Neural progenitor cell (in vitro differentiated cells): Measurements from ENCODE around the gene FRG2C. TPM values are rescaled to one million over a fixed set of nuclear protein-coding genes. Genes with fewer than 3 reads are reported as not detected.
"Not testable (repeated sequence)": the region's sequence is repeated elsewhere in the genome, so short reads cannot be mapped to it uniquely, and the experiment has no call there.

Source experiments
- DNase-seq: peaks from one replicate; pipeline ENCODE4 v3.0.0-alpha.2; 2016; ENCODE audit warnings: low spot score
- H2AFZ ChIP-seq: fragments of 200-600 bp; sonication (generic); replicated peaks from 2 replicates; pipeline ENCODE4 v1.6.1; 2016; ENCODE audit warnings: antibody characterized with exemption
- H3F3A ChIP-seq: fragments of 200-600 bp; sonication (generic); 2 replicates; pipeline ENCODE4 v1.6.1; 2016; ENCODE audit warnings: antibody characterized with exemption, low read depth
- H3K27ac ChIP-seq: fragments of 200-600 bp; sonication (generic); 2 replicates; pipeline ENCODE4 v1.5.1; 2016; ENCODE audit warnings: mild to moderate bottlenecking
- H3K27me3 ChIP-seq: fragments of 200-600 bp; sonication (generic); 2 replicates; pipeline ENCODE4 v1.6.1; 2016; ENCODE audit warnings: mild to moderate bottlenecking, moderate library complexity
- H3K36me3 ChIP-seq: fragments of 200-600 bp; sonication (generic); 2 replicates; pipeline ENCODE4 v1.5.1; 2016
- H3K4me1 ChIP-seq: fragments of 200-600 bp; sonication (generic); 2 replicates; pipeline ENCODE4 v1.6.1; 2016; ENCODE audit warnings: mixed run types
- H3K4me2 ChIP-seq: fragments of 200-600 bp; sonication (generic); 2 replicates; pipeline ENCODE4 v1.6.1; 2016
- H3K4me3 ChIP-seq: fragments of 200-600 bp; sonication (generic); 2 replicates; pipeline ENCODE4 v1.5.1; 2016
- H3K79me2 ChIP-seq: fragments of 200-600 bp; sonication (generic); 2 replicates; pipeline ENCODE4 v1.6.1; 2016; ENCODE audit warnings: low read depth
- H3K9ac ChIP-seq: fragments of 200-600 bp; sonication (generic); 2 replicates; pipeline ENCODE4 v1.6.1; 2016
- H3K9me3 ChIP-seq: fragments of 200-600 bp; sonication (generic); 2 replicates; pipeline ENCODE4 v1.5.1; 2016; ENCODE audit warnings: low read depth
- H4K20me1 ChIP-seq: fragments of 200-600 bp; sonication (generic); 2 replicates; pipeline ENCODE4 v1.6.1; 2016; ENCODE audit warnings: low read depth
- H3K27ac Mint-ChIP-seq: 3 replicates; pipeline ENCODE4 v1.8.0; 2021; ENCODE audit warnings: mixed read lengths
- H3K27me3 Mint-ChIP-seq: 2 replicates; pipeline ENCODE4 v1.8.0; 2022; ENCODE audit warnings: low read depth, mild to moderate bottlenecking, inconsistent platforms, moderate library complexity, mixed read lengths; ENCODE audit not compliant: insufficient read depth
- H3K36me3 Mint-ChIP-seq: 3 replicates; pipeline ENCODE4 v1.8.0; 2021; ENCODE audit warnings: mixed read lengths
- H3K4me1 Mint-ChIP-seq: 3 replicates; pipeline ENCODE4 v1.8.0; 2021; ENCODE audit warnings: mixed read lengths
- H3K4me3 Mint-ChIP-seq: 3 replicates; pipeline ENCODE4 v1.8.0; 2021; ENCODE audit warnings: mild to moderate bottlenecking, moderate library complexity, mixed read lengths
- H3K9me3 Mint-ChIP-seq: 3 replicates; pipeline ENCODE4 v1.8.0; 2020; ENCODE audit warnings: mixed read lengths
- EZH2 ChIP-seq: fragments of 200-600 bp; sonication (generic); IDR thresholded peaks from 2 replicates; pipeline ENCODE4 v1.6.1; 2017; ENCODE audit warnings: antibody characterized with exemption, mild to moderate bottlenecking, moderate library complexity
- total RNA-seq: library from RNA; depleted of rRNA; stranded (reverse); fragments of >200 nt; gene quantifications from 2 replicates; pipeline ENCODE4 v1.2.3, GENCODE V29; 2015; ENCODE audit warnings: low replicate concordance
- TF ChIP-seq, protein P1 (sequence below): fragments of 200-600 bp; sonication (generic); IDR thresholded peaks from 2 replicates; pipeline ENCODE4 v1.5.1; 2017; ENCODE audit warnings: antibody characterized with exemption, mild to moderate bottlenecking

Gene FRG2C
- total RNA-seq, 1 donor from 2014 or later, result not detected

DNA sequence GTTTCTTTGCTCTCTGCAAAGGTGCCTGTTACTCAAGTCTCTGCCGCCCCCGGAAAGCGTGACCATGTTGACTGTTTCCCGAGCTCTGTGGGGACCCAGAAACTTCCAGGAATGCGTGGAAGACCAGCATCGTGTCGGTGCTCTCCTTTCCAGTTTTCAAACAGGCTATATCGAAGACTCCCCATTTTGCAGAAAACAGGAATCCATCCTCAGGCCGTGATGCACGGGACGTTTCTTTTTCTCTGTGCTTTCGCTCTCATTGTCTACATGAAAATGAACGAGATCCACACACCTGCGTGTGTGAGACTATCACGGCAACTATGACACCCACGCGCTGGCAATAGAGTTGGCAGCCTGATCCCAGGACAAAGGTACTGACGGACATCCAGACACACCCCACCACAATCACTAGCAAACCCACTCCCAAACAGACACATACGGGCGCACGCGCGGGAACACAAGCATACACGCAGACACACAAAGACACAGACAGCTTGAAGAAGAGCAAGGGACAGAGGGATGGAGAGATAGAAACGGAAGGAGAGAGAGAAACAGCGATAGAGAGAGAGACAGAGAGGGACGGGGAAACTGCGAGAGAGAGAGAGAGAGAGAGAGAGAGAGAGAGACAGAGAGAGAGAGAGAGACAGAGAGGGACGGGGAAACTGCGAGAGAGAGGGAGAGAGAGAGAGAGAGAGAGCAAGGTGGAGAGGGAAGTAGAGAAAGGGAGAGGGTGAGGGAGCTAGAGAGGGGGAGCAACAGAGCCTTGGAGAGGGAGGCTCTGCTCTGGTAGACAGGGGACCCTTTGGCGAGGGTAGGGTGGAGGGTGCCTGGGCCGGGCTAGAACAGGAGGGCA lies 7.4 kb downstream of the FRG2C start:
- H3K27me3 ChIP-seq, result peaks cover 76% of the 10 kb centered on the region
- H3K4me1 Mint-ChIP-seq, result peaks cover 19% of the 10 kb centered on the region
- H3K9ac ChIP-seq, result not testable (repeated sequence)

GRCh38 chr3:75672140-75672775 lies 8.1 kb downstream of the FRG2C start:
- peaks cover 10% of the 10 kb centered on the region for H3K36me3 Mint-ChIP-seq
- H3K79me2 ChIP-seq, H3K36me3 ChIP-seq, H3K9me3 ChIP-seq, H3K9ac ChIP-seq, H3K27ac ChIP-seq, H3K27ac Mint-ChIP-seq: not testable (repeated sequence)
- peaks cover 19% of the 10 kb centered on the region for H3K4me1 Mint-ChIP-seq
- H3K4me3 Mint-ChIP-seq, result peak overlapping the region; percentile 78
- peaks cover 40% of the 10 kb centered on the region for H3K9me3 Mint-ChIP-seq
- TF ChIP-seq, protein P1, sequence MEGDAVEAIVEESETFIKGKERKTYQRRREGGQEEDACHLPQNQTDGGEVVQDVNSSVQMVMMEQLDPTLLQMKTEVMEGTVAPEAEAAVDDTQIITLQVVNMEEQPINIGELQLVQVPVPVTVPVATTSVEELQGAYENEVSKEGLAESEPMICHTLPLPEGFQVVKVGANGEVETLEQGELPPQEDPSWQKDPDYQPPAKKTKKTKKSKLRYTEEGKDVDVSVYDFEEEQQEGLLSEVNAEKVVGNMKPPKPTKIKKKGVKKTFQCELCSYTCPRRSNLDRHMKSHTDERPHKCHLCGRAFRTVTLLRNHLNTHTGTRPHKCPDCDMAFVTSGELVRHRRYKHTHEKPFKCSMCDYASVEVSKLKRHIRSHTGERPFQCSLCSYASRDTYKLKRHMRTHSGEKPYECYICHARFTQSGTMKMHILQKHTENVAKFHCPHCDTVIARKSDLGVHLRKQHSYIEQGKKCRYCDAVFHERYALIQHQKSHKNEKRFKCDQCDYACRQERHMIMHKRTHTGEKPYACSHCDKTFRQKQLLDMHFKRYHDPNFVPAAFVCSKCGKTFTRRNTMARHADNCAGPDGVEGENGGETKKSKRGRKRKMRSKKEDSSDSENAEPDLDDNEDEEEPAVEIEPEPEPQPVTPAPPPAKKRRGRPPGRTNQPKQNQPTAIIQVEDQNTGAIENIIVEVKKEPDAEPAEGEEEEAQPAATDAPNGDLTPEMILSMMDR, result peak; percentile 55
- peak; percentile 22 for TF ChIP-seq EZH2
- peak overlapping the region; percentile 57 for H3K4me3 ChIP-seq
- peaks cover 15% of the 10 kb centered on the region for H3K4me1 ChIP-seq
- H4K20me1 ChIP-seq, result peaks cover 25% of the 10 kb centered on the region
- H2AFZ ChIP-seq, result peak overlapping the region; percentile 6
- peaks cover 21% of the 10 kb centered on the region for H3F3A ChIP-seq
- peak overlapping the region; percentile 71 for H3K4me2 ChIP-seq
- peaks cover 68% of the 10 kb centered on the region for H3K27me3 ChIP-seq
- peak; percentile 88 for DNase-seq
- H3K27me3 Mint-ChIP-seq, result peaks cover 45% of the 10 kb centered on the region

More for the DNA sequence above, 7.4 kb downstream of the FRG2C start:
- not testable (repeated sequence) for H3K9me3 ChIP-seq, H3K36me3 ChIP-seq, H3K27ac Mint-ChIP-seq, H3K79me2 ChIP-seq, H3K27ac ChIP-seq
- Histone ChIP-seq H3F3A (peaks cover 21% of the 10 kb centered on the region), H3K4me3 (peak overlapping the region; percentile 57), H3K4me2 (peak overlapping the region; percentile 71), H2AFZ (peak overlapping the region; percentile 26), H3K4me1 (peaks cover 15% of the 10 kb centered on the region), H4K20me1 (peaks cover 25% of the 10 kb centered on the region)
- peaks cover 42% of the 10 kb centered on the region for H3K9me3 Mint-ChIP-seq
- peaks cover 50% of the 10 kb centered on the region for H3K27me3 Mint-ChIP-seq
- peak; percentile 1 for DNase-seq
- TF ChIP-seq EZH2, result peak; percentile 41
- H3K4me3 Mint-ChIP-seq, result peak overlapping the region; percentile 78
- peaks cover 10% of the 10 kb centered on the region for H3K36me3 Mint-ChIP-seq

DNA sequence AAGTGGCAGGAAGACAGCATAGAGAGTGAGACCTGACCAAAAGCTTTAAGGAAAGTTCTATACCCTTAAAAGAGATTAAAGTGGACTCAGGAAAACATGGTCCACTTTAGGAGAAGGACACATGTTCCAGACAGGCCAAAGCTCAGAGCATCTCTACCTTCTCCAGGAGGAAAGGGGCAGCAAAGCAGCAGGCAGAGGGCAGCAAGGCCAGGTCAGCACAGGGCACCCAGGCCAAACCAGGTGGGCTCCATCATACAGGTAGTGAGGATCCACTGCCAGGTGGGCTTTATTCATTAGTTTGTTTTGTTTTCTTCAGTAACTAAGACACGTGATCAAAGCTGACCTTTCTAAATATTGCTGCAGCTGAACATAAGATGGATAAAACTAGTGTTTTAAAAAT lies 19.8 kb downstream of the FRG2C start:
- H3K9me3 Mint-ChIP-seq, DNase-seq, H3K4me2 ChIP-seq, H3K9me3 ChIP-seq, H3K4me3 ChIP-seq, H3K27me3 Mint-ChIP-seq, H3K27me3 ChIP-seq, H3K27ac Mint-ChIP-seq, H3K79me2 ChIP-seq, H3K36me3 ChIP-seq, H4K20me1 ChIP-seq, H3K27ac ChIP-seq, H3K4me3 Mint-ChIP-seq, H3K9ac ChIP-seq, H2AFZ ChIP-seq, H3K36me3 Mint-ChIP-seq, H3K4me1 ChIP-seq, H3F3A ChIP-seq, H3K4me1 Mint-ChIP-seq: not testable (repeated sequence)

GRCh38 chr3:75687323-75687722 lies 23.2 kb downstream of the FRG2C start:
- TF ChIP-seq EZH2, result no peak
- TF ChIP-seq, protein P1, result no peak
- no peaks in the 10 kb centered on the region for H3K4me1 Mint-ChIP-seq
- Histone ChIP-seq H3K4me1 (no peaks in the 10 kb centered on the region), H3K4me3 (no peak overlapping the region), H3K79me2 (no peaks in the 10 kb centered on the region), H2AFZ (no peak overlapping the region), H3F3A (no peaks in the 10 kb centered on the region), H3K9me3 (no peaks in the 10 kb centered on the region), H3K9ac (no peak overlapping the region), H4K20me1 (no peaks in the 10 kb centered on the region), H3K4me2 (no peak overlapping the region), H3K27me3 (no peaks in the 10 kb centered on the region), H3K36me3 (no peaks in the 10 kb centered on the region), H3K27ac (no peak overlapping the region)
- DNase-seq, result no peak
- H3K9me3 Mint-ChIP-seq, result peaks cover 11% of the 10 kb centered on the region
- no peaks in the 10 kb centered on the region for H3K27me3 Mint-ChIP-seq
- no peak overlapping the region for H3K4me3 Mint-ChIP-seq
- no peaks in the 10 kb centered on the region for H3K36me3 Mint-ChIP-seq
- no peak overlapping the region for H3K27ac Mint-ChIP-seq
